ENCODE measurements around the gene RNU6-1. TPM values are rescaled to one million over a fixed set of nuclear protein-coding genes. Genes with fewer than 3 reads are reported as not detected.

The RNU6-1 gene
- total RNA-seq, 1 experiment from 2014 or later, result not detected

DNA sequence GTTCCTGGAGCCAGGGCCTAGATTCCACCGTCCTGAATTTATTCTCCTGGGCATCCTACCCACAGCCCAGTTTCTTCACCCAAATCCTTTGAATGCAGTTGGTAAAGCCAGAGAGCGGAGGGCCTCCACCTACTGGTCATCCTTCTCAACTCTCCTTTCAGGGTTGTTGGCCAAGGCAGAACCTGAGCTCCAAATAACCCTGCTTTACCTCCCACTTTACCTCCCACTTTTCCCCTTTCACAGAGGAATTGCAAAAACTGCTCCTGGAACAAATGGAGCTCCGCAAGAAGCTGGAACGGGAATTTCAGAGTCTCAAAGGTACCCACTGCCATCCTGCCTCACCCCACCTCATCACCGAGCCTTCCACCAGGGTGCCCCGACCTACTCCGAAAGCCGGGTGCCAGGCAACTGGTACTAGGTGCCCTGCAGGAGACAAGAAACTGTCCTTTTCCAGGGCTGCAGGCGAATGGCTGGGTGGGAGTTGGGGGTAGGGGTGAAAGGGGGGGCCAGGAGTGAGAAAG is 7.8 kb downstream of the RNU6-1 start:
- Histone ChIP-seq H3K4me1 (ENCODE audit: control insufficient read depth in 1 of 2, insufficient read depth in 2 of 2, low read length in 2 of 2) (no peaks in the 10 kb centered on the region), H4K20me1 (ENCODE audit: insufficient read depth) (no peaks in the 10 kb centered on the region), H3K79me2 (ENCODE audit: insufficient read depth, low read length) (no peaks in the 10 kb centered on the region), H3K9ac (ENCODE audit: low read length) (no peak overlapping the region), H3K4me3 (replicated peaks in 1 of 2; ENCODE audit: low read depth in 1 of 2, low read length in 2 of 2) (no peak overlapping the region), H3K36me3 (ENCODE audit: control insufficient read depth in 1 of 2, insufficient read depth in 2 of 2, low read length in 2 of 2) (no peaks in the 10 kb centered on the region), H3K9me2 (ENCODE audit: insufficient read depth) (no peaks in the 10 kb centered on the region), H3K27ac (ENCODE audit: low read depth, low read length) (no peak overlapping the region), H2AFZ (ENCODE audit: low read depth, low read length, poor library complexity, severe bottlenecking) (no peak overlapping the region), H3K9me3 (ENCODE audit: control insufficient read depth in 1 of 2, insufficient read depth in 1 of 2, low read depth in 1 of 2, low read length in 2 of 2) (no peaks in the 10 kb centered on the region), H3K27me3 (ENCODE audit: insufficient read depth, low read length) (no peaks in the 10 kb centered on the region), H3K4me2 (ENCODE audit: low read length) (no peak overlapping the region)
- ChIA-PET RAD21 (ENCODE audit: low non-redundant PET in 1 of 2, low total read pairs in 2 of 2, uncharacterized antibody in 2 of 2, unreplicated experiment in 2 of 2) (interaction anchor here in 1 of 2 experiments (1.0 kb wide), 1 partner anchor 886 kb away, joined by 4 read pairs; no protein-coding TSS in a partner anchor), CTCF (interaction anchor here (0.8 to 1.3 kb wide), 4 partner anchors 331 to 886 kb away, joined by 3 to 10 read pairs (median 4); no protein-coding TSS in a partner anchor), POLR2A (no interaction called here)
- ATAC-seq (peak; percentile 64), DNase-seq (ENCODE audit: low read depth, low spot score) (no peak)
- intact Hi-C loops (cut with micrococcal nuclease), result loop anchor here (2.0 to 10.0 kb wide), 4 partner anchors 307 to 885 kb away; partner anchors contain the start of gene C15orf61
- no TSS peak for BruUV-seq (replicated peaks)
- TF ChIP-seq SP1 (IDR thresholded peaks at IDR 0.05; ENCODE audit: low read depth) (no peak), RAD21 (IDR thresholded peaks at IDR 0.05; ENCODE audit: low read depth) (peak; percentile 58)
- TF ChIP-seq, protein P1, sequence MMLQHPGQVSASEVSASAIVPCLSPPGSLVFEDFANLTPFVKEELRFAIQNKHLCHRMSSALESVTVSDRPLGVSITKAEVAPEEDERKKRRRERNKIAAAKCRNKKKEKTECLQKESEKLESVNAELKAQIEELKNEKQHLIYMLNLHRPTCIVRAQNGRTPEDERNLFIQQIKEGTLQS (IDR thresholded peaks at IDR 0.05), result no peak
- TF ChIP-seq, protein P2, sequence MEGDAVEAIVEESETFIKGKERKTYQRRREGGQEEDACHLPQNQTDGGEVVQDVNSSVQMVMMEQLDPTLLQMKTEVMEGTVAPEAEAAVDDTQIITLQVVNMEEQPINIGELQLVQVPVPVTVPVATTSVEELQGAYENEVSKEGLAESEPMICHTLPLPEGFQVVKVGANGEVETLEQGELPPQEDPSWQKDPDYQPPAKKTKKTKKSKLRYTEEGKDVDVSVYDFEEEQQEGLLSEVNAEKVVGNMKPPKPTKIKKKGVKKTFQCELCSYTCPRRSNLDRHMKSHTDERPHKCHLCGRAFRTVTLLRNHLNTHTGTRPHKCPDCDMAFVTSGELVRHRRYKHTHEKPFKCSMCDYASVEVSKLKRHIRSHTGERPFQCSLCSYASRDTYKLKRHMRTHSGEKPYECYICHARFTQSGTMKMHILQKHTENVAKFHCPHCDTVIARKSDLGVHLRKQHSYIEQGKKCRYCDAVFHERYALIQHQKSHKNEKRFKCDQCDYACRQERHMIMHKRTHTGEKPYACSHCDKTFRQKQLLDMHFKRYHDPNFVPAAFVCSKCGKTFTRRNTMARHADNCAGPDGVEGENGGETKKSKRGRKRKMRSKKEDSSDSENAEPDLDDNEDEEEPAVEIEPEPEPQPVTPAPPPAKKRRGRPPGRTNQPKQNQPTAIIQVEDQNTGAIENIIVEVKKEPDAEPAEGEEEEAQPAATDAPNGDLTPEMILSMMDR (IDR thresholded peaks at IDR 0.05 in 2 of 3, conservative IDR thresholded peaks at IDR 0.05 in 1 of 3; ENCODE audit: borderline replicate concordance in 1 of 3, insufficient read depth in 1 of 3, low read depth in 2 of 3, low read length in 2 of 3), result peak in 2 of 3 experiments; percentile 19 to 46; a peak in 3 of 6 replicates

DNA sequence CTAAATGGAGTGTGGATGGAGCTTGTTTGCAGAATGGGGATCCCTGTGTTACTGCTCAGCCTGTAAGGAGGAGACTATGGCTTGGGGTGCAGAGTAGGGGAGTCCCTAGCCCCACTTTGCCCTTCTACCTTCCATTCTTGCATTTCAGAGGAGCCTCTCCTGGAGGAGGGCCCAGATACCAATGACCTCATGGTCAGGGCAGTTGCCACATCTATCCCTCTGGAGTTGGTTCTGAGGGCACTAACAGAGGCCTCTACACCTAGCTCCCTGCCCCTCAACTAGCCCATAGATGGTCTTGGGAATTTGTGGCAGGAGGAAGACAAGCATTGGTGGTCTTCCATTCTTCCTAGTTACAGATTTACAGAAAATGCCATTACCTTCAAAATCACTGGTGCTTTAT is 8.5 kb downstream of the RNU6-1 start:
- H3K4me1 ChIP-seq (ENCODE audit: control insufficient read depth in 1 of 2, insufficient read depth in 2 of 2, low read length in 2 of 2), result no peaks in the 10 kb centered on the region
- intact Hi-C loops (cut with micrococcal nuclease), result loop anchor here (10.0 kb wide), 3 partner anchors 307 to 587 kb away; partner anchors contain the start of gene C15orf61
- no peaks in the 10 kb centered on the region for H3K36me3 ChIP-seq (ENCODE audit: control insufficient read depth in 1 of 2, insufficient read depth in 2 of 2, low read length in 2 of 2)
- H3K9me2 ChIP-seq (ENCODE audit: insufficient read depth), result no peaks in the 10 kb centered on the region
- RAD21 ChIA-PET (ENCODE audit: low non-redundant PET in 1 of 2, low total read pairs in 2 of 2, uncharacterized antibody in 2 of 2, unreplicated experiment in 2 of 2), result interaction anchor here in 1 of 2 experiments (1.0 kb wide), 1 partner anchor 885 kb away, joined by 4 read pairs; no protein-coding TSS in a partner anchor
- no peak for DNase-seq (ENCODE audit: low read depth, low spot score)
- POLR2A ChIA-PET, result no interaction called here
- H3K27ac ChIP-seq (ENCODE audit: low read depth, low read length), result no peak overlapping the region
- H3K27me3 ChIP-seq (ENCODE audit: insufficient read depth, low read length), result no peaks in the 10 kb centered on the region
- H4K20me1 ChIP-seq (ENCODE audit: insufficient read depth), result no peaks in the 10 kb centered on the region
- no peak overlapping the region for H3K4me3 ChIP-seq (replicated peaks in 1 of 2; ENCODE audit: low read depth in 1 of 2, low read length in 2 of 2)
- no peak overlapping the region for H3K9ac ChIP-seq (ENCODE audit: low read length)
- ATAC-seq, result no peak
- H3K79me2 ChIP-seq (ENCODE audit: insufficient read depth, low read length), result no peaks in the 10 kb centered on the region
- H3K4me2 ChIP-seq (ENCODE audit: low read length), result no peak overlapping the region
- CTCF ChIA-PET, result interaction anchor here (1.0 kb wide), 2 partner anchors 330 to 885 kb away, joined by 3 to 6 read pairs; no protein-coding TSS in a partner anchor
- no TSS peak for BruUV-seq (replicated peaks)
- no peaks in the 10 kb centered on the region for H3K9me3 ChIP-seq (ENCODE audit: control insufficient read depth in 1 of 2, insufficient read depth in 1 of 2, low read depth in 1 of 2, low read length in 2 of 2)
- H2AFZ ChIP-seq (ENCODE audit: low read depth, low read length, poor library complexity, severe bottlenecking), result no peak overlapping the region
- TF ChIP-seq SRF (IDR thresholded peaks at IDR 0.05; ENCODE audit: low read depth), result no peak
- TF ChIP-seq, protein P2 (IDR thresholded peaks at IDR 0.05 in 2 of 3, conservative IDR thresholded peaks at IDR 0.05 in 1 of 3; ENCODE audit: borderline replicate concordance in 1 of 3, insufficient read depth in 1 of 3, low read depth in 2 of 3, low read length in 2 of 3), result no peak
- no peak for TF ChIP-seq EZH2phosphoT487 (IDR thresholded peaks at IDR 0.05; ENCODE audit: borderline replicate concordance)
- no peak for TF ChIP-seq ZNF274 (IDR thresholded peaks at IDR 0.05; ENCODE audit: low read depth, low read length)
- no peak for TF ChIP-seq ZFX (IDR thresholded peaks at IDR 0.05)
- TF ChIP-seq POLR2AphosphoS5 (IDR thresholded peaks at IDR 0.05; ENCODE audit: low read depth, low read length), result no peak
- TF ChIP-seq YY1 (IDR thresholded peaks at IDR 0.05; ENCODE audit: extremely low read depth, insufficient replicate concordance, low read depth, low read length), result no peak
- no peak for TF ChIP-seq SP1 (IDR thresholded peaks at IDR 0.05; ENCODE audit: low read depth)
- no peak for TF ChIP-seq FOSL1 (IDR thresholded peaks at IDR 0.05; ENCODE audit: low read depth)
- TF ChIP-seq EZH2 (IDR thresholded peaks at IDR 0.05), result no peak

All from HCT116 (cell line).